Measurements from ENCODE around the gene FAM50B.

FAM50B gene, protein sequence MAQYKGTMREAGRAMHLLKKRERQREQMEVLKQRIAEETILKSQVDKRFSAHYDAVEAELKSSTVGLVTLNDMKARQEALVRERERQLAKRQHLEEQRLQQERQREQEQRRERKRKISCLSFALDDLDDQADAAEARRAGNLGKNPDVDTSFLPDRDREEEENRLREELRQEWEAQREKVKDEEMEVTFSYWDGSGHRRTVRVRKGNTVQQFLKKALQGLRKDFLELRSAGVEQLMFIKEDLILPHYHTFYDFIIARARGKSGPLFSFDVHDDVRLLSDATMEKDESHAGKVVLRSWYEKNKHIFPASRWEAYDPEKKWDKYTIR

DNA sequence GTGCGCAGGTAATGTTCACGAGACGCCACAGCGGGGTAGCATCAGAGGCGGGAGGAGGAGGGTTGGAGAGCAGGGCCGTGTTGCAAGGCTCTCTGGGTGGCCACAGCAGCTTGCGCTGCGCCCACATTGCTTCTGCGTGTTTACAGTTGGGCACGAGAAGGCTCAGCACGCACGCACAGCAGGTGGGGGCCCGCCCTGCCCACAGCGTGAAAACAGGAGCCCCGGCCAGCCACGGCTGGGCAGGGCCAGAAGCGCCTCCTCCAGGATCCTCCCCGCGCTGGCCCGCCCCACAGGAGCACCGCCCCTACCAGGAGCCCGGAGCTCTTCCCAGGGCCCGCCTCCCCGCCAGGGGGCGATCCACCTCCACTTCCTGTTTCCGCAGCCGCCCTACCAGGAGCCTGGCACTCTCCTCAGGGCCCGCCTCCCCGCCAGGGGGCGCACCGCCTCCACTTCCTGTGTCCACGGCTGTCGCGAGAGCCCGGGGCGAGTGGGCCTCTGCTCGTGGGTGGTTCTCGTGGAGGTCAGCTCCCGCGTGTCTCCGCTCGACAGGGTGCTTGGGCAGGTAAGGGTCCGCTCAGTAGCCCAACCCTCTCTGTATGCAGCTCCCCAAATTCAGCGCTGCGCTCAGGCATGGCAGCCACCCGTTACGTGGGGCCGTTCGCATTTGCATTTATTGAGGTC is at the start of gene FAM50B:
FAM50B (plus strand) TSS at position 449 of the 681 bp plus-strand sequence. CDS start 439 bp downstream, outside the sequence.
- peak; percentile 79 for DNase-seq

DNA sequence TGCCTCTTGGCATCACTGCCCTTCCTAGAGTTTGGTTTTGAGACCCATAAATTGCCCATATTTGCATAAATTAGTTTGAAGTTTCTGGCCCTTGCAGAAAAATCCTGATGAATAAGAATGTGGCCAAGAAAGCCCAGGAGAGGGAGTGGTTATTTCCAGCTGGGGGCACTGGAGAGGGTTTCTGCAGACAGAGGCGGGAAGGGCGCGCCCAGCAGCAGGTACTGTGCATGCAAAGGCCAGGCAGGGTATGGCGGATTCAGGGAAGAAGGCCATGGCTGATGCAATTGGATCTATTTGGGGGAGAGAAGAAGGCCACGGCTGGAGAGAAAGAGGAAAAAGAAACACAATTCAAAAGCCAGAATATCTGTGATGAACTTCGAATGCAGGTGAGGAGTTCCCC is 49.5 kb upstream of the FAM50B start:
- DNase-seq: no peak

DNA sequence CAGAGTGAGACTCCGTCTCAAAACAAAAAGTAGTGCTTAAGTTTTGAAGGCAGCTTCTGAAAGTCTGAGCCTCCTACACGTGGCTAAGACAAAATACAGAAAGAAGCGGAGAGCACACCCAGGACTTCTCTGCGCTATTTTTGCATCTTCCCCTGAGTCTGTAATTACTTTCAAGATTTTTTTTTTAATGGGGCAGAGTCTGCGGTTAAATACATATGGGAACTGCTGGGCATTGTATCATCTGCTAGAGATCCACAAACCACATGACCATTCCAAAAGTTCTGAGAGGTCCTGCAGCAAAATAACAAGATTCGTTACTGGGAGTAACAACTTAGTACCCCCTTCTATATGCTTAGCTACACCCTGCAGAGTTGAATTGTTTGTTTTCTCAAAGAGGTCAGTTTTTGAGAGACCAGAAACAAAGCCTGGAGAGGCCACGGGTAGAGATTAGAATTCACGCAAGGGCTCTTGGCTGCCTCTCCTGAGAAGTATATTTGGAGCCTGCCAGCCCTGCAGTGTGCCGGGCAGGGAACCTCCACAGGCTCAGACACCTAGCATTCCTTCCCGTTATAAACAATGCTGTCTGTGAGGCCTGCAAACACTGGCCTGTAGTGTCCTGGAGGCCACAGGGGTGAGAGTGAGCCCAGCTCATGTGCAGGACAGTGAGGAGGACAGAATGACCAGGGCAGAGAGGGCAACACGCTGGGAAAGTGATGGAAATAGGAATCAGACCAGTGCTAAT is 48.2 kb upstream of the FAM50B start:
- no peak for DNase-seq

DNA sequence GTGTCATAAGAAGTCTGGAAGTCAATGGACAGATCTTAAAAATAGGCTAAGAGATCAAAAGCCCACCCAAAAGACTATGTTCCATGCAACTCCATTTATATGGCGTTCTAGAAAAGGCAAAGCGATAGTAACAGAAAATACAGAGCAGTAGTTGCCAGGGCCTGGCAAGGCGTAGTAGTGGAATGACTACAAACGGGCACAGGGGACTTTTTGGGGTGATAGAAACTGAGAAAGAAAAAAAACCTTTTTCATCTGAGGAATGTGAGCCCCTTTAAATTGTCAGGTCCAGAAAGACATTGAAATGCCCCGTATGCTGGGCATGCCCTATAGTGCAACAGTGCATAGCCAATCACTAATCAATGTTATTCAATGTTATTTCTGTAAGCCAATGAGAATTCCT is 47.2 kb upstream of the FAM50B start:
- DNase-seq: no peak

DNA sequence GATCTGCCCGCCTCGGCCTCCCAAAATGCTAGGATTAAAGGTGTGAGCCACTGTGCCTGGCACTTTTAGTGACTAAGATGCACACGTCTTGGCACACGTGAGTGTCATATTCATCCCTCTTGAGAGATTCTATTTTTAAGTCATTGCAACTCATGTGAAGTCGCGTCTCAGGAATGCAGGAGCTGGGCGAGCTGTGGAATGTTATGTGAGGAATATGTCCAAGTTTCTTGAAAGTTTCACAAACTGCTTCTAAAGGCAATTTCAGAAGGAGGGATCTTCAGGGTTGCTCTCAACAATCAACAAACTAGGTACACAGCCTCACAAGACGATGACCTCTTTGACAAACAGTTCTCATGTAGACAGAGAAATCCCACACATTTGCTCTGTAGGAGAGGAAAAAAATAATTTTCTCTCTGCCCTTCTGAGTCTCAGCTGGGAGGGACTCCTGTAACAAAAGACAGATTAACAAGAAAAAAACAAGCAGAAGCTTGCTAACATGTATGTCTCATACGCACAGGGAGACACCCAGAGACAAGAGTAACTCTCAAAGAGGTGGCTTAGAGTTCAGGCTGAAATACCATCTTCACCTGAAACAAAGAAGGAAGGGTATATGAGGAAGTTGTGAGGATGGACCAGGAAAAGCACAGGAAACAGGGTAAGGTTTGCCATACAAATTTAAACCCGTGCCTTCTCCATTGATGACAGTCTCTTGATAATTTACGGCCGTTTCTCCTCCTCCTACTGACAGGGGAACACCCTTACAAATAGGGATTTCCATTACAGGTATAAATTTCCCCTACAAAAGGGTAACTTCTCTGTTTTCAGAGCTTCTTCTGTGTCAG is 45.3 kb upstream of the FAM50B start:
- no peak for DNase-seq

DNA sequence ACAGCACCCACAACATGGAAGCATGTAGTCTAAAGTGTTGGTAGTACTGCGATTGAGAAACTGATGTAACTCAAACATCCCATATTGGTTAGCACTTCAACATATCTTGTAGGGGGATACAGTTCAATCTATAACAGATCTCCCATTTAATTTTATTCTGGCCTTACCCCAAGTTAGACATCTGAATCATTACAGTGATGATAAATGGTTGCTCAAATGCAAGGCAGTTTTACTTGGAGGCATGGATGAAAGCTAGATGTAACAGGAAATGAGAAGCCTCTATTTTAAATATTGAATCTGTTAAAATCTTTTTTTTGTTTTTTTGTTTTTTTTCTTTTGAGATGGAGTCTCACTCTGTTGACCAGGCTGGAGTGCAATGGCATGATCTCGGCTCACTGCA is 44.2 kb upstream of the FAM50B start:
- DNase-seq: no peak

DNA sequence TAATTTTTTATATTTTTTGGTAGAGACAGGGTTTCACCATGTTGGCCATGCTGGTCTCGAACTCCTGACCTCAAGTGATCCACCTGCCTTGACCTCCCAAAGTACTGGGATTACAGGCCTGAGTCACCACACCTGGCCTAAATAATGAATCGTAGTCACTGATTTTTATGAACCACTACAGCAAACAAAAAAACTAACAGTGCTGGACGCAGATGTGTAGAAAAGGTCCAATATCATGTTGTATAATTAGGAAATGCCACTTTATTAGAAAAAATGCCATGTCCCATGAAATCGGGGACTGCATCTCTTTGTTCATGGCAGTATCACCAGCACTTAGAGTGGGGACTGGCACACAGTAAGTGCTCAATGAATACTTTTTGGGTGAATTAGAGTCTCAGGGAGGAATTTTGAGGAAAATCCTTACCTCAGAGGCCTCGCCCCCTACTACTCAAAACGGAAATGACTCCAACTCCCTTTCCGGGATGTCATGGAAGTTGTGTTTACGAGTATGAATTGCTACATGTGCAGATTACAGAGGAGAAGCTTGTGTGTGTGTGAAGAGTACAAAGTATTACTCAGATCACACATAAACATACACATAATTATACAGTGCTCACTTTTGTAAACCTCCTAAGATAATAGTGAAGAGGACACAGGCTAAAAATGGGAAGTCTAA is 43.6 kb upstream of the FAM50B start:
- DNase-seq: no peak

DNA sequence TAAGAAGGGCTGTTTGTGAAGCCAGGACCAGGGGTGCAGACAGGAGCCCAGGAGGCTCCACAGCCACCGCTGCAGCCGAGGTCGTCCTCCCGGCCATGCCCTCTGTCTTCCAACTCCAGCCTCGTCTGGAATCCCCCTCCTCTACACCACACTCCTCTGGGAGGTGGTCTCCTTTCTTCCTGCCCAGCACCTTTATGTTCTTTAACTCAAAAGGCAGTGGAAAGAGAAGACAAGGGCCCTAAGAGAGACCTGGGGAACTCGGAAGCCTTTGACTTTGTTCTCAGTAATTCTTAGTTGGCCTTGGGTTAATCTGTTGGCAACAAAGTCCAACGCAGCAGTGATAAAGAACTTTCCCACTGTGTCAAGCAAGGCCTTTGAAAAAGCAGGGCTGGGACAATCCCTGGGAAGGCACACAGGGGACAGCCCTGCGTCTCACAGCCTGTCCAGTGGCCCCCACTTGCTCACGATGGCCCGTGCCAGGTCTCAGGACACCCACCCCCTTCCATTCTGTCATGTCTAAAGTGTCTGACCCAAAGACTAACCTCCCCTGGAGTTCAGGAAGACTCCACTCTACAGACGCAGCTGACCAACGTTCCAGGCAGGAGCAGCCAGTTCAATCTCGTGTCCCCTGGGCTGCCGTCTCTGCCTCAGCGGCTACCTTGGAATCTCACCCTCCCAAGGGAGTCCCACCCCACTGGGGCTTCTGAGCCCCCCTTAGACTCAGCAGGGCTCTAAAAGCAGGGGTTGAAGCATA is 42.8 kb upstream of the FAM50B start:
- no peak for DNase-seq

DNA sequence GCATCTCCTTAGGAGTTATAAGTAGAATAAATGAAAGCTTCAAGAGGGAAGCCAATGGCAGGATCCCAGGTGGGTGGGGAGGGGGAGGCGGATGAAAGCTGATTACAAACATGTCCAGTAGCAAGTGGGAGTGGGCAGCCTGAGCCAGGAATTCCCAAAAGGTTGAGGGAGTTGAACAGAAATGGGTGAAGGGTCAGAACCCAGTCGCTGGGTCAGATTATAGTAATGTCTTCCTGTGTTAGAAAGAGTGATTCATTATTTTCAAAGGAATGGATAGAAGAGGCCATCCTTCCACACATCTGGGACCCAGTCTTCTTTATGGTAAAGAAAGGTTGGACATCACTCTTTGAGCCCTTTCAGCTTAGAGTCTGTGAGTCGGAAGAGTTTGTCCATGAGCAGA is 41.0 kb upstream of the FAM50B start:
- no peak for DNase-seq

DNA sequence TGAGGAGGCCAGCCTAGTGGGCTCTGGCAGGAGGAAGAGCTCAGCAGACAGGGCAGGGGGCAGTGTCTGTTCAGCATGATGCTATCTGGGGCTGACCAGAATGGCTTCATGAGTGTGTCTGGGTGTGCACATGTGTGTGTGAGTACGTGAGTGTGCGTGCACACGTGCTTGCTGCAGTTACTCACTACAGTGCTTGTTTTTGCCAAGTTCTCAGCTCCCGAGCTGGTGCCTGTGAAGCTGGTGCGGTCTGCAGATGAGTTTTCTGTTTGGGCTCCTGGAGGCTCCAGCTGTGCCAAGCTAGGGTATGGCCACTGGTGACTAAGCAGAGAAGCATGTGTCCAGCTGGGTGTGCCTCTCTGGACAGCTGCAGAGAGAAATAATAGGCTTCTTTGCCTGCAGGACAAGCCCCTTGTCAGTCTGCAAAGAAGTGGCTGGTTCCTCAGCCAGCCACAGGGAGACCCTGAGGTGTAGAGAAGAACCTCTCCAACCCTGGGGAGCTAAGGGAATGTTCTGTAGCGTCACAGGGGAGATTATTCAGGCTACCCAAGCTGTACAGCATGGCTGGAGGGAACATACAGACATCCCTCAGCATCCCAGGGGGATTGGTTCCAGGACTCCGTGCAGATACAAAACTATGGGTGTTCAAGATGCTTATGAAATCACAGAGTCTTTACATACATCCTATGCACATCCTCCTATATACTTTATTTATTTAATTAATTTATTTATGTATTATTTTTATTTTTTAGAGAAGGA is 40.2 kb upstream of the FAM50B start:
- DNase-seq: no peak

DNA sequence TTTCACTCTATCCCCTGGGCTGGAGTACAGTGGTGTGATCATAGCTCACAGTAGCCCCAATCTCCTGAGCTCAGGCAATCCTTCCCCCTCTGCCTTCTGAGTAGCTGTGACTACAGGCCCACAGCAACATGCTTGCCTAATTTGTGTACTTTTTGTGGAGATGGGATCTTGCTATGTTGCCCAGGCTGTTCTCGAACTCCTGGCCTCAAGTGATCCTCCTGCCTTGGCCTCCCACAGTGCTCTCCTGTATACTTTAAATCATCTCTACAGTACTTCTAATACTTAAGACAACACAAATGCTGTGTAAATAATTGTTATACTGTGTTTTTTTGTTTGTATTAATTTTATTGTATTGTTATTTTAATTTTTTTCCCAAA is 39.7 kb upstream of the FAM50B start:
- no peak for DNase-seq

DNA sequence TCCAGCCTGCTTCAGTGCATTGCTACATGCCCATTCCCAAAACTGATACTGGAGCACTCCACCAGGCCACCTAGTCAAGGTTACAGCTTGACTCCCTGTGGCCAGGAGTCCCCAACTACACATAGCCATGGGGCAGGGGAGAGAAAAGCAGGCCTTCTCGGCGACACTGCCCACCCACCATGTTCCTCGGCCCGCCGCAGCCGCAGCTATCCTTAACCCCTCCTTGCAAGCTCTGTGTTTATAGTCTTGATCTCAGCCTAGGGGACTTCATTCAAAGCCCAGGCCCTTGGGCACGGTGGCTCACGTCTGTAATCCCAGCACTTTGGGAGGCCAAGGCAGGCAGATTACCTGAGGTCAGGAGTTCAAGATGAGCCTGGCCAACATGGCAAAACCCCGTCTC is 39.2 kb upstream of the FAM50B start:
- DNase-seq: no peak

DNA sequence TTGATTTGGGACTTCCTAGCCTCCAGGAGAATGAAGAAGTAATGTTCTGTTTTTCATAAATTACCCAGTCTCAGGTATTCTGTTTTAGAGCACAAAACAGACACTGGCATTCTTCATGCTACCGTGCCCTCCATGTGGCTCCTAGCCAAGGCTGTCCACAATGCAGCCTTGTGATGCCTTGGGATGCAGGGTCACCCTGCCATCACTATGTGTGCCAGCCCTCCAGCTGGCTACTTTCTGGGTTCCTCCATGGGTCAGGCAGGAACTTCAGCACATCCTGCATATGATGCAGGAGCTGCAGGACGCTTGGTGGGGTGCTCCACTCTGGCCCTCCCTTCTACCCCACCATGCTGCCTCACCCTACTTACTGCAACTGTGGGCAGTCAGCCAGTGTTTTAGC is 38.0 kb upstream of the FAM50B start:
- no peak for DNase-seq

DNA sequence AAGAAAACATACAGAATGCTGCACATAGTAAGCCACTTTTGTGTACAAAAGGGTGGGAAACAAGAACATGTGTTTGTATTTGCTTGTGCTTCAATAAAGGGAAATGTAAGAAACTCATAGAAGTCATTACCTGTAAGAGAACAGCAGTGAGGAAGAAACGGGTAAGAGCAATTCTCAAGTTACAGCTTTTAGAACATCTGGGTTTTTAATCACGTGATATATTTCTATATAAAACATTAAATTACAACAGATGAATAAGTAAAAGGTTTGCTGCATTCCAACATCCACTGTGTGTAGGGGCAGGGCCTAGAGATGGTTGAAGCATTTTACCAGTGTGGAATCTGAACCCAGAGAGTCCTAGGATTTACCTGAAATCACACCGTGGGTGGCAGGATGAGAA is 36.6 kb upstream of the FAM50B start:
- DNase-seq: no peak

DNA sequence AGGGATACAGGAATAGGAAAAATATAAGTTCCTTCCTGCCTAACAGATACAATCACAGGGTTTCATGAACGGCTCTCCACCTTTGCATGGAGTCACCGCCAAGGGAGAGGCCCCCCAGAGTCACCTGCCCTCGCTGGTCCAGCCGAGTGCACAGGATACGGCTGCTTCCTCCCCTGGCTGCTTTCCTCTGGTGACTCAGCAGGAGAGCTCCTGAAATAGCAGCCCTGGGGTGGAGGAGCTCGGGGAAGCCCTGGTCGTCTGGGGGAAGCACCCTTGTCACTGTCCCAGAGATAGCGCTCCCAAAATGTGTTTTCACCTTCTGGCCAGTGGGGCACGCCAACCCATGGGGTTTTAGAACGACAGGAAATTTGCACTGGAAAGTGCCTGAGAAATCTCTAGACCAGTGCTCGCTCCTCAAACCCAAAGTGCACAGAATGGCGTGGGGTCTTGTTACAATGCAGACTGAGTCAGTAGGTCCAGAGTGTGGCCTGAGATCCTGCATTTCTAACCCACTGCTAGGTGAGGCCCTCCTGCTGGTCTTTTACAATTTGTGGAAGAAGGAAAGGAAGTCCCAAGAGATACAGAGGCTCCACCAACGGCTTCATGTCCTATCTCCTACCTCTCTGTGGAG is 35.9 kb upstream of the FAM50B start:
- no peak for DNase-seq

DNA sequence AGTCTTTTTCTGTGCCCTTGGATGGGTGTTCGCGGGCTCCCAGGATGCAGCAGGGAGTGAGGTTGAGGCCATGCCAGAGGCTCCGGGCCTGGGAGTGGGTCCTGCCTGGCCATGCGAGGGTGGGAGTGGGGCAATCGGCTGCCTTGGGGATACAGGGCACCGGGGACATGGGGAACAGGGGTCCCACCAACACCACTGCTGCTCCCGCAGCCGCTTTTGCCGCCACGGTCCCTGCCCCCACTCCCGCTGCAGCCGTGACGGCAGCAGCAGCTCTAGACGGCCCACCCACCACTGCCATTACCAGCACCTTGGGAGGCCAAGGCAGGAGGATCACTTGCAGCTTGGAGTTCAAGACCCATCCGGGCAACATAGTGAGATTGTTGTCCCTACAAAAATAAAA is 35.3 kb upstream of the FAM50B start:
- DNase-seq: no peak

DNA sequence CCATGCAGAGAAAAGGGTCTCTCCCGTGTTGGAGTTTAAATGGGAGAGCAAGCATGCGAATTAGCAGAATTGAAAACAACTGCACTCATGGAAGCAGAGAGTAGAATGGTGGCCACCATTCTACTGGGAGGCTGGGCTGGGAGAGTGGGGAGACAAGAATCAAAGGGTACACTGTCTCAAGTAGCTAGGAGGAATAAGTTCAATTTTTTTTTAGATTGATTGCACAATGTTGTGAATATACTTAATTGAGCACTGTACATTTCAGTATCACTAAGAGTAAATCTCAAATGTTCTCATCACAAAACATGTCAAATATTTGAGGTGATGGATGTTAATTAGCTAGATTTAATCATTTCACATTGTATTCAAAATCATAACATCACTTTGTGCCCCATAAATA is 34.6 kb upstream of the FAM50B start:
- DNase-seq: no peak

DNA sequence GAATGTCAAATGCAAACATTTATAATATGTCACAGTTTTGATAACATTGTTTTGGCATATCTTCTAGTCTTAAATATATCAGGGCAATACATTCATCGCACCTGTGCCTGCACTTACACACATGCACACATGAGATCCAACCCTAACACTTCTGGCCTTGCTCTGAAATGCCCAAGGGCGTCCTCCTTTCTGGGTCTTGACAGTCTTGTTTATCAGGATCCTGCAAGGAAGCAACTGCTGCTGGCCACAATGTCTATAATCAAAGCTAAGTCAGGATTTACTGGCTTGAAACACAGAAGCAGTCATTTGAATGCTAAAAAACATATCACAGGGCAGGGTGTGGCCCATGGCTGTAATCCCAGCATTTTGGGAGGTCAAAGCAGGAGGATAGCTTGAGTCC is 32.9 kb upstream of the FAM50B start:
- DNase-seq: no peak

DNA sequence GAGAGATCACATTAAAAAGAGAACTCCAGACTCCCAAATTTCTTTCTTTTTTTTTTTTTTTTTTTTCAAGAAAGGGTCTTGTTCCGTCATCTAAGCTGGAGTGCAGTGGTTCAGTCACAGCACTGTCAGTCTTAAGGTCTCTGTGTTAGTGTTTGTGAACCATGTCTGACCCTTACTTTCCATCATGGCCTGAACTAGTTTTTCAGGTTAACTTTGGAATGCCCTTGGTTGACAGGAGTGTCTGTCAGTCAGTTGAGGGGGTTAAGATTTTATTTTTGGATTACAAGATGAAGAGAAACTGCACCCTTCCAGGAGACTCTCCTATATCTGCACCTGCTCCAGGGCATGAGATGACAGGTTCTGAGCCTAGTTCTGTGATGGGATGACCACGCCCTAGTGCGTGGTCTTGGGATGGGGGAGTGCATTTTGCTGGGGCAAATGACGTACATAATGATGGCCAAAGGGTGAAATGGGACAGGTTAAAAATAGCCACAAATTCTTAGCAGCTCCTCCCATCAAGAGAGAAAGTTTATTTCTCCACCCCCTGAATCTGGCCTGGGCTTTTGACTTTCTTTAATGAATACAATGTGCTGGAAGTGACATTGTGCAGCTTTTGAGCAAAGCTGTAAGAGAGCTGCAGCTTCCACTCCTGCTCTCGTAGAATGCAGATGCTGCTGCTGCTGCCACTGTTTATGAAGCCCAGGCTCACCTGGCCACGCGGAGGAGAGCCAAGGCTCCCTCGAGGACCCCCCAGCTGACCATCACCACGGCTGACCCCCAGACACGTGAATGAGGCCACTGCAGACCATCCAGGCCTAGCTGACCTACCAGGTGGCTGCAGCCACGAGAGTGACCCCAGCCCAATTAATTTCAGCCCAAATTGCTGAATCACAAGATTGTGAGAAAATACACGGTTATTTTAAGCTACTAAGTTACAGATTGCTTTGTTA is 29.7 kb upstream of the FAM50B start:
- DNase-seq: no peak
